Astrocyte of the cerebellum (primary cell): ENCODE data around the gene PRODH2.

Experiments used
- DNase-seq: peaks from one replicate; pipeline ENCODE4 v3.0.0-alpha.2; 2011; ENCODE audit warnings: low read depth
- H3K4me3 ChIP-seq: 2 replicates; pipeline ENCODE4 v1.5.1; 2011; ENCODE audit warnings: mild to moderate bottlenecking, low read depth, low read length, moderate library complexity
- CTCF ChIP-seq: IDR thresholded peaks from 2 replicates; pipeline ENCODE4 v1.5.1; 2012; ENCODE audit warnings: low read length, low read depth, moderate library complexity, mild to moderate bottlenecking; ENCODE audit errors: missing control alignments
- in situ Hi-C: cut with HindIII; loops from 2 replicates; pipeline ENCODE4 v1.10.0; 2017; ENCODE audit warnings: low sequenced_read_pairs

The PRODH2 gene

GRCh38 chr19:35786299-35787160 is 26.1 kb downstream of the PRODH2 start:
- no peak for TF ChIP-seq CTCF
- in situ Hi-C loops, result no loop called here

GRCh38 chr19:35785339-35785627 is 27.4 kb downstream of the PRODH2 start:
- DNase-seq, result no peak
- no peak overlapping the region for H3K4me3 ChIP-seq
- no peak for TF ChIP-seq CTCF
- in situ Hi-C loops, result no loop called here

More at GRCh38 chr19:35786299-35787160, 26.1 kb downstream of the PRODH2 start:
- DNase-seq, result no peak
- no peak overlapping the region for H3K4me3 ChIP-seq

- in situ Hi-C loops, result no loop called here
- TF ChIP-seq CTCF, result no peak
- H3K4me3 ChIP-seq, result no peak overlapping the region
- DNase-seq, result no peak
Observed at GRCh38 chr19:35784503-35785338, 27.9 kb downstream of the PRODH2 start.

GRCh38 chr19:35783469-35784434 is 28.9 kb downstream of the PRODH2 start:
- no peak for TF ChIP-seq CTCF
- in situ Hi-C loops, result no loop called here

GRCh38 chr19:35782589-35782988 is 30.1 kb downstream of the PRODH2 start:
- no peak for DNase-seq
- no peak for TF ChIP-seq CTCF
- in situ Hi-C loops, result no loop called here
- H3K4me3 ChIP-seq, result no peak overlapping the region

More at GRCh38 chr19:35783469-35784434, 28.9 kb downstream of the PRODH2 start:
- H3K4me3 ChIP-seq, result no peak overlapping the region
- no peak for DNase-seq

- in situ Hi-C loops, result no loop called here
- DNase-seq, result no peak
- no peak for TF ChIP-seq CTCF
- no peak overlapping the region for H3K4me3 ChIP-seq
Observed at GRCh38 chr19:35781650-35782049, 31.0 kb downstream of the PRODH2 start.
